Neural progenitor cell (in vitro differentiated cells): ENCODE data around the gene OXT. TPM values are rescaled to one million over a fixed set of nuclear protein-coding genes. Genes with fewer than 3 reads are reported as not detected.

ENCODE experiments used
- DNase-seq: peaks from one replicate; pipeline ENCODE4 v3.0.0-alpha.2; 2016; ENCODE audit warnings: low spot score
- H2AFZ ChIP-seq: fragments of 200-600 bp; sonication (generic); replicated peaks from 2 replicates; pipeline ENCODE4 v1.6.1; 2016; ENCODE audit warnings: antibody characterized with exemption
- H3F3A ChIP-seq: fragments of 200-600 bp; sonication (generic); 2 replicates; pipeline ENCODE4 v1.6.1; 2016; ENCODE audit warnings: antibody characterized with exemption, low read depth
- H3K27ac ChIP-seq: fragments of 200-600 bp; sonication (generic); 2 replicates; pipeline ENCODE4 v1.5.1; 2016; ENCODE audit warnings: mild to moderate bottlenecking
- H3K27me3 ChIP-seq: fragments of 200-600 bp; sonication (generic); 2 replicates; pipeline ENCODE4 v1.6.1; 2016; ENCODE audit warnings: mild to moderate bottlenecking, moderate library complexity
- H3K36me3 ChIP-seq: fragments of 200-600 bp; sonication (generic); 2 replicates; pipeline ENCODE4 v1.5.1; 2016
- H3K4me1 ChIP-seq: fragments of 200-600 bp; sonication (generic); 2 replicates; pipeline ENCODE4 v1.6.1; 2016; ENCODE audit warnings: mixed run types
- H3K4me2 ChIP-seq: fragments of 200-600 bp; sonication (generic); 2 replicates; pipeline ENCODE4 v1.6.1; 2016
- H3K4me3 ChIP-seq: fragments of 200-600 bp; sonication (generic); 2 replicates; pipeline ENCODE4 v1.5.1; 2016
- H3K79me2 ChIP-seq: fragments of 200-600 bp; sonication (generic); 2 replicates; pipeline ENCODE4 v1.6.1; 2016; ENCODE audit warnings: low read depth
- H3K9ac ChIP-seq: fragments of 200-600 bp; sonication (generic); 2 replicates; pipeline ENCODE4 v1.6.1; 2016
- H3K9me3 ChIP-seq: fragments of 200-600 bp; sonication (generic); 2 replicates; pipeline ENCODE4 v1.5.1; 2016; ENCODE audit warnings: low read depth
- H4K20me1 ChIP-seq: fragments of 200-600 bp; sonication (generic); 2 replicates; pipeline ENCODE4 v1.6.1; 2016; ENCODE audit warnings: low read depth
- H3K27ac Mint-ChIP-seq: 3 replicates; pipeline ENCODE4 v1.8.0; 2021; ENCODE audit warnings: mixed read lengths
- H3K27me3 Mint-ChIP-seq: 2 replicates; pipeline ENCODE4 v1.8.0; 2022; ENCODE audit warnings: low read depth, mild to moderate bottlenecking, inconsistent platforms, moderate library complexity, mixed read lengths; ENCODE audit not compliant: insufficient read depth
- H3K36me3 Mint-ChIP-seq: 3 replicates; pipeline ENCODE4 v1.8.0; 2021; ENCODE audit warnings: mixed read lengths
- H3K4me1 Mint-ChIP-seq: 3 replicates; pipeline ENCODE4 v1.8.0; 2021; ENCODE audit warnings: mixed read lengths
- H3K4me3 Mint-ChIP-seq: 3 replicates; pipeline ENCODE4 v1.8.0; 2021; ENCODE audit warnings: mild to moderate bottlenecking, moderate library complexity, mixed read lengths
- H3K9me3 Mint-ChIP-seq: 3 replicates; pipeline ENCODE4 v1.8.0; 2020; ENCODE audit warnings: mixed read lengths
- CTCF ChIP-seq: fragments of 200-600 bp; sonication (generic); IDR thresholded peaks from 2 replicates; pipeline ENCODE4 v1.5.1; 2017; ENCODE audit warnings: antibody characterized with exemption, mild to moderate bottlenecking
- EZH2 ChIP-seq: fragments of 200-600 bp; sonication (generic); IDR thresholded peaks from 2 replicates; pipeline ENCODE4 v1.6.1; 2017; ENCODE audit warnings: antibody characterized with exemption, mild to moderate bottlenecking, moderate library complexity
- EZH2phosphoT487 ChIP-seq: fragments of 200-600 bp; sonication (generic); IDR thresholded peaks from 2 replicates; pipeline ENCODE4 v1.6.1; 2017; ENCODE audit warnings: antibody characterized with exemption
- total RNA-seq: library from RNA; depleted of rRNA; stranded (reverse); fragments of >200 nt; gene quantifications from 2 replicates; pipeline ENCODE4 v1.2.3, GENCODE V29; 2015; ENCODE audit warnings: low replicate concordance

OXT gene
- total RNA-seq, 1 donor from 2014 or later: not detected

DNA sequence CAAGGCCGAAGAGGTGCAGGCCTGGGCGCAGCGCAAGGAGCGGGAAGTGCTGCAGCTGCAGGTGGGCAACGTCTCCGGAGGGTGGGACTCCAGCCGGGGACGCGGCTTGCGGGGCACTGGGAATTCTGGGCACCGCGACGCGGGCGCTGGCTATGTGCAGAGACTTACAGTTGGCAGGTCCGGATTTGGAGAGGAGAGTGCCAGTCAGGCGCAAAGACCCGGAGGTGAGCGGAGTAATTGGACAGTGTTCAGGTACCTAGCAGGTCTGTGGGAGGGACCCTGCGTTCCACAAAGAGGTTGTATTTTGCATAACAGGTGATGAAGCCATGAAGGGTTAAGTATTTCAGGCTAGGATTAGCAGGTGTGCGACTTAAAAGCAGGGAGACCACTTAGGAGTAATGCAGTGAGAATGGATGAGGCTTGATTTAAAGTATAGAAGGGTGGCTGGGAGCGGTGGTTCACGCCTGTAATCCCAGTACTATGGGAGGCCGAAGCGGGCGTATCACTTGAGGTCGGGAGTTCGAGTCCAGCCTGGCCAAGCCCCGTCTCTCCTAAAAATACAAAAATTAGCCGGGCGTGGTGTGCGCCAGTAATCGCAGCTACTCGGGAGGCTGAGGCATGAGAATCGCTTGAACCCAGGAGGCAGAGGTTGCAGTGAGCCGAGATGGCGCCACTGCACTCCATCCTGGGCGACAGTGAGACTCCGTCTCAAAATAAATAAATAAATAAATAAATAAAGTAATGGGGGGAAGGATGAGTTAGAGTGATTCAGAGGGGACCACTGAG lies 24.6 kb upstream of the OXT start:
- H3K27ac ChIP-seq: no peak overlapping the region
- H3F3A ChIP-seq: peaks cover 20% of the 10 kb centered on the region
- no peaks in the 10 kb centered on the region for H3K9me3 Mint-ChIP-seq
- H3K27ac Mint-ChIP-seq: no peak overlapping the region
- peak overlapping the region; percentile 95 for H2AFZ ChIP-seq
- H4K20me1 ChIP-seq: peaks cover 14% of the 10 kb centered on the region
- H3K36me3 ChIP-seq: peaks cover 7% of the 10 kb centered on the region
- no peaks in the 10 kb centered on the region for H3K27me3 ChIP-seq
- no peak for DNase-seq
- peaks cover 18% of the 10 kb centered on the region for H3K36me3 Mint-ChIP-seq
- H3K4me1 ChIP-seq: peaks cover 3% of the 10 kb centered on the region
- peaks cover 5% of the 10 kb centered on the region for H3K27me3 Mint-ChIP-seq
- H3K9me3 ChIP-seq: no peaks in the 10 kb centered on the region
- no peak for TF ChIP-seq CTCF
- no peak for TF ChIP-seq EZH2
- TF ChIP-seq EZH2phosphoT487: no peak
- peak overlapping the region; percentile 85 for H3K4me3 ChIP-seq
- H3K4me3 Mint-ChIP-seq: peak overlapping the region; percentile 91
- peak overlapping the region; percentile 91 for H3K4me2 ChIP-seq
- peak overlapping the region; percentile 78 for H3K9ac ChIP-seq
- peaks cover 18% of the 10 kb centered on the region for H3K4me1 Mint-ChIP-seq
- peaks cover 16% of the 10 kb centered on the region for H3K79me2 ChIP-seq

DNA sequence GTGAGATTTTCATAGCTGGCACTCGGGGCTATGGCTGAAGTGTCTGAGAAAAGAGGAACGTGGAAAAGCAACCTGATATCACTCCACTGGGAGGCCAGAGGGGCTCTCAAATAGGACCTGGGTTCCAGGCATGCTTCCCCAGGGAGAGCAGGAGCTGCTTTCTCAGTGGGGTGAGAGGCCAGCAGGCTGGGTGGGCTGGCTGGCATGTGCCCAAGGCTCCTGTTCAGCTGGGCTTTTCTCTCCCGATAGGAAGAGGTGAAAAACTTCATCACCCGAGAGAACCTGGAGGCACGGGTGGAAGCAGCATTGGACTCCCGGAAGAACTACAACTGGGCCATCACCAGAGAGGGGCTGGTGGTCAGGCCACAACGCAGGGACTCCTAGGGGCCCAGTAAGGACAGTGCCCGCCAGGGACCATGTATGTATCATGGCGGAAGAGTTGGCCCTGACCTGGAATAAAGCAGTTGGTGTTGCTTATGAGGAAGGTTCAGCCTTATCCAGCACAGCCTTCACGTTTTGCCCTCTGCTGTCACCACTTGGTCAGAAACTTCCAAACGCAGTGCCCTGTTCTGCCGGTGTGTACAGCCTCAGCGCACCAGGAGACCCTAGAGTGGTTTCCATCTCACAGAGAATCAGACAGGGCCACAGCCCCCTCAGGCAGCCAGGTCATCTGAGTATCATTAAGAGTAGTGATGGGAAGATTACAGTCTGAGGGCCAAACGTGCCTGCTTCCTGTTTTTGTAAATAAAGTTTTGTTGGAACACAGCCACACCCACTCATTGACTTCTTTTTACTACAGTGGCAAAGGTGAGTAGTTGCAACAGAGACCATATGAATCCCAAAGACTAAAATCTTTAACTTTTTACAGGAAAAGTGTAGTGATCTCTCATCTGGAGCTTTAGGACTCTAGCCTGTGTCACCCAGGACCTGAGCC lies 23.7 kb upstream of the OXT start:
- Mint-ChIP-seq H3K4me3 (peak overlapping the region; percentile 91), H3K36me3 (peaks cover 17% of the 10 kb centered on the region), H3K9me3 (no peaks in the 10 kb centered on the region), H3K27me3 (peaks cover 5% of the 10 kb centered on the region), H3K27ac (no peak overlapping the region), H3K4me1 (peaks cover 11% of the 10 kb centered on the region)
- Histone ChIP-seq H4K20me1 (peaks cover 14% of the 10 kb centered on the region), H3K9me3 (no peaks in the 10 kb centered on the region), H3K36me3 (peaks cover 7% of the 10 kb centered on the region), H2AFZ (no peak overlapping the region), H3K4me2 (peak overlapping the region; percentile 91), H3F3A (peaks cover 18% of the 10 kb centered on the region), H3K79me2 (peaks cover 16% of the 10 kb centered on the region), H3K4me3 (no peak overlapping the region), H3K4me1 (peaks cover 3% of the 10 kb centered on the region), H3K27ac (no peak overlapping the region), H3K9ac (no peak overlapping the region), H3K27me3 (no peaks in the 10 kb centered on the region)
- DNase-seq: no peak
- TF ChIP-seq CTCF: no peak
- no peak for TF ChIP-seq EZH2phosphoT487
- no peak for TF ChIP-seq EZH2

- no peak overlapping the region for H3K27ac ChIP-seq
- TF ChIP-seq CTCF (no peak), EZH2 (no peak), EZH2phosphoT487 (no peak)
- H3F3A ChIP-seq: peaks cover 11% of the 10 kb centered on the region
- H3K36me3 ChIP-seq: peaks cover 7% of the 10 kb centered on the region
- peaks cover 12% of the 10 kb centered on the region for H3K79me2 ChIP-seq
- H4K20me1 ChIP-seq: peaks cover 14% of the 10 kb centered on the region
- Mint-ChIP-seq H3K36me3 (peaks cover 15% of the 10 kb centered on the region), H3K4me3 (no peak overlapping the region), H3K27ac (no peak overlapping the region), H3K27me3 (peaks cover 2% of the 10 kb centered on the region), H3K9me3 (no peaks in the 10 kb centered on the region), H3K4me1 (peaks cover 6% of the 10 kb centered on the region)
- H3K9me3 ChIP-seq: no peaks in the 10 kb centered on the region
- no peaks in the 10 kb centered on the region for H3K4me1 ChIP-seq
- no peak overlapping the region for H3K9ac ChIP-seq
- no peak for DNase-seq
- H3K4me2 ChIP-seq: no peak overlapping the region
- no peak overlapping the region for H3K4me3 ChIP-seq
- no peaks in the 10 kb centered on the region for H3K27me3 ChIP-seq
- no peak overlapping the region for H2AFZ ChIP-seq
Measured at GRCh38 chr20:3051385-3052019, 19.9 kb upstream of the OXT start.
